ENCODE measurements around the gene SAMD4A.

GRCh38 chr14:54738009-54738408, 171.1 kb downstream of the SAMD4A start:
- TF ChIP-seq, protein P1, sequence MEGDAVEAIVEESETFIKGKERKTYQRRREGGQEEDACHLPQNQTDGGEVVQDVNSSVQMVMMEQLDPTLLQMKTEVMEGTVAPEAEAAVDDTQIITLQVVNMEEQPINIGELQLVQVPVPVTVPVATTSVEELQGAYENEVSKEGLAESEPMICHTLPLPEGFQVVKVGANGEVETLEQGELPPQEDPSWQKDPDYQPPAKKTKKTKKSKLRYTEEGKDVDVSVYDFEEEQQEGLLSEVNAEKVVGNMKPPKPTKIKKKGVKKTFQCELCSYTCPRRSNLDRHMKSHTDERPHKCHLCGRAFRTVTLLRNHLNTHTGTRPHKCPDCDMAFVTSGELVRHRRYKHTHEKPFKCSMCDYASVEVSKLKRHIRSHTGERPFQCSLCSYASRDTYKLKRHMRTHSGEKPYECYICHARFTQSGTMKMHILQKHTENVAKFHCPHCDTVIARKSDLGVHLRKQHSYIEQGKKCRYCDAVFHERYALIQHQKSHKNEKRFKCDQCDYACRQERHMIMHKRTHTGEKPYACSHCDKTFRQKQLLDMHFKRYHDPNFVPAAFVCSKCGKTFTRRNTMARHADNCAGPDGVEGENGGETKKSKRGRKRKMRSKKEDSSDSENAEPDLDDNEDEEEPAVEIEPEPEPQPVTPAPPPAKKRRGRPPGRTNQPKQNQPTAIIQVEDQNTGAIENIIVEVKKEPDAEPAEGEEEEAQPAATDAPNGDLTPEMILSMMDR (conservative IDR thresholded peaks at IDR 0.05 in 1 of 2, IDR thresholded peaks at IDR 0.05 in 1 of 2; ENCODE audit: low read depth in 1 of 2, low read length in 2 of 2), result no peak
- no peak for TF ChIP-seq EZH2 (IDR thresholded peaks at IDR 0.05; ENCODE audit: low read length, missing control alignments)

Measured in fibroblast of lung (primary cell).